RPMI7951 (cell line): ENCODE results near the gene EML6. TPM values are rescaled to one million over a fixed set of nuclear protein-coding genes. Genes with fewer than 3 reads are reported as not detected.
A peak's percentile ranks its signal among the peaks of the same experiment; 100 is the strongest.

Source experiments
- DNase-seq: peaks from one replicate; pipeline ENCODE4 v3.0.0-alpha.2; 2012; ENCODE audit warnings: low read depth
- total RNA-seq: library from RNA; depleted of rRNA; stranded (reverse); fragments of >200 nt; shearing (Covaris generic); gene quantifications from 2 replicates; pipeline ENCODE4 v1.2.3, GENCODE V29; 2014

EML6 gene
- total RNA-seq, 1 experiment from 2014 or later: 0.72 TPM

GRCh38 chr2:54706622-54707021, 16.8 kb upstream of the EML6 start:
- DNase-seq: no peak

GRCh38 chr2:54708584-54709335, 14.7 kb upstream of the EML6 start:
- DNase-seq: no peak

- DNase-seq: no peak
Measured at GRCh38 chr2:54709336-54709809, 14.1 kb upstream of the EML6 start.

- no peak for DNase-seq
Measured at GRCh38 chr2:54710216-54710615, 13.2 kb upstream of the EML6 start.

DNA sequence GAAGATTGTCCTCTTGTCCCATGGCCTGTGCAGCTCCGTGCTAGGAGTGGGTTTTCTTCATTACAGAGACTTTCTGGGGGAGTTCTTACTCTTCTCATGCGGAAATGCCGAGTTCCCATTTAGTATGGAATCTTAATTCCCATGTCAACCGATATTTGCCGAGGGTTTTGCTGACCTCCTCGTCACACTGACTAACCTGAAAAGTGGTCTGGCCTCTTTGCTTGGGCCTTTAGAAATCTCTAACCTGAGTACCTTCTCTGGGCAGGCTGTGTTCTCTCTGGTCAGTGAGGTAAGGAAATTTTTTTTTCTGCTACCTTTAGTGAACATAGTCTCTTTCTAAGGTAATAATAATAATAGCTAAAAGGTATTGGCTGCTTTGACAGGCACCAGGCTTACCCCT, 10.9 kb upstream of the EML6 start:
- no peak for DNase-seq

DNA sequence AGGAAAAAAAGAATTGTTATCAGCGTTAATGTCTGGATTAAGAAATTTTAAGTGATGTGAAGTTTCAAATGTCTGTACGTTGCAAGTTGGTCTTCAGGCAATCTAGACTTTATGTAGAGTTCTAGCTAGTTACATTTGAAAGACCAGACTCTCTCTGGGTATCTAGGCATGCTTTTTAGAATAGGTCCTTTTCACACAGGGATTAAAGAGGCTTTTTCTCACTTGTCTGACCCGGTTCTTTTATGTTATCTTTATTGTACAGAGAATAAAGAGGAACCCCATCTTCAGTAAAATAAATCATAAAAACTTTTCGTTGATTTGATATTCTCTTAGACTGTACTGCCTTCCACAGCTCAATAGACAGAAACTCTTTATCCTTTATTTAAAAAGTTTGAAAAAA, 8.5 kb upstream of the EML6 start:
- DNase-seq: no peak

DNA sequence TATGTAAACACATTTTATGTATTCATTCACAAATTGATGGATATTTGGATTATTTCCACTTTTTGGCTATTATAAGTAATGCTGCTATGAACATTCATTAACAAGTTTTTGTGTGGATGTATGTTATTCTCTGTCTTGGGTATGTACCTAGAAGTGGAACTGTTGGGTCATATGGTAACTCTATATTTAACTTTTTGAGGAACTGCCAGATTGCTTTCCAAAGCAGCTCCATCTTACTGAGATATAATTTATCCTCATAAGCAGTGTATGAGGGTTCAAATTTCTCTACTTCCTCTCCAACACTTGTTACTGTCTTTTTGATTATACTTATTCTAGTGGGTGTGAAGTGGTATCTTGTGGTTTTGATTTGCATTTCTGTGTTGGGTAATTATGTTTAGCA, 7.1 kb upstream of the EML6 start:
- no peak for DNase-seq

DNA sequence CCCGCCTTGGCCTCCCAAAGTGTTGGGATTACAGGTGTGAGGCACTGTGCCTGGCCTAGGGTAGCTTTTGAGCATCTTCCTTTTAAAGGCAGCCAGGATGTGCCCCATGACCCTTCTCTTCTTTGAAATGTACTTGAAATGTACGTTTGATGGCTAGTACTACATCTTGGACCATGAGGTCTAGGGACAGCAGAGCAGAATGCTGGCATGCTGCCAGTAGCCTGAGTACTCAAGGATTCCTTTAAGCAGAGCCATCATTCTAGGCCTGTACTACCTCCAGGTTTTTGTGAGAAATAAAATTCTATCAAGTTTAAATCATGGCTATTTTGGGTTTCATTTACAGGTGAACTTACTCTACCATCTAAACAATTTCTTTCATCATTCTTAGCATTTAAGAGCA, 2.9 kb upstream of the EML6 start:
- no peak for DNase-seq

DNA sequence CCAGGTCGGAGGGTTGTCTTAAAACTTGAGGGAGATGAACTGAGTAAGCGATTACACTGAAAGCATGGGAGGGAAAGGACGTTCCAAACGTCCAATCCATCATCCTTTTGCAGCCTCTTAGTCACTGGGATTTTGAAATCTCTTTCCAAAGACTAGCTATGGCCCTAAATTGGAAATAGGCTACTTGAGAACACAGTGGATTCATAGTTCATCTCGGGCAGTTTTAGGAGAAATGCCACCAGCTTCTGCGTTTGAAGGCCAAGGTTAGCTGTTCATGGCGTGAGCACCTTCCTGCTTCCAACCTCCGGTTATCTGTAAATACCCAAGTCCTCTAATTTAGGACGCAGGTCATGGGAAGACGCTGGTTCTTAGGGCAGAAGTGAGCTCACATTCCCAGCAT, 821 bp upstream of the EML6 start:
- DNase-seq: peak; percentile 60

- DNase-seq: peak; percentile 23
Measured at GRCh38 chr2:54723996-54724559, 616 bp downstream of the EML6 start.

GRCh38 chr2:54724560-54725342, 1.3 kb downstream of the EML6 start:
- DNase-seq: peak; percentile 12

GRCh38 chr2:54725343-54726099, 2.1 kb downstream of the EML6 start:
- DNase-seq: no peak

DNA sequence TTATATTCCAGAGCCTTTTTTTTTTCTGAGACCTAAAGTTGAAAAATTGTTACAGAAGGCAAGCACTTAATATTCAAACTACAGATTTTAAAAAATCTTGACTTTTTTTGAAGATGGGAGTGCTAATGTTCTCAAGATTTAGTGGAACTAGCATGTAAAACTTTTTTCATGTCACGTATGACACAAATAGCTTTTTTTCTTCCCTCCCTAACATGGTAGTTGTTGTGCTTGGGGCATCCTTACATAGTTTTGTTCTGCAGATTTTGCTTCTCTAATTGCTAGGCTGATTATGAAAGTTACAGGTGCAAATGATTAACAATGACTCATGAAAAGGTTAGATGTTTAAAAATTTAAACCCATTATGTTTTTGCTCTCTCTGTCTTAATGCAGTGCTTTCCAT, 3.0 kb downstream of the EML6 start:
- DNase-seq: no peak

DNA sequence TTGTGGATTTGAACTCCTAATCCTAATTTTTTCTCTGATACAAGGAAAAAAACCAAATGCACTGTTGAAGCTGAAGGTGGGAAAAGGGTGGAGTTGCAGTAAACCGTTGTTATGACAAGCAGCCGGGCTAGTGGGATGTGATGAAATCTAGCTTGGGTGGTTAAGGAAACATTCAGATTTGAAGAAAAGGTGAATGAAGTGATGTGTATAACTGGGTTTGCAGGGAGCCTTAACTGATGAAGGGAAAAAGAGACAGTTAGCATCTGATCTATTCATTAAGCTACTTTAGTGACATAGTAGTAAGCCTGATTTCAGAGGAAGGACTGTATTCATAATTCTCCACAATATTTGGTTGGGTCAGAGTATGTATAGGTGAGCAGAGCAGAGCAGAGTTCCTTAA, 3.5 kb downstream of the EML6 start:
- no peak for DNase-seq

GRCh38 chr2:54728669-54729120, 5.2 kb downstream of the EML6 start:
- DNase-seq: peak; percentile 91

DNA sequence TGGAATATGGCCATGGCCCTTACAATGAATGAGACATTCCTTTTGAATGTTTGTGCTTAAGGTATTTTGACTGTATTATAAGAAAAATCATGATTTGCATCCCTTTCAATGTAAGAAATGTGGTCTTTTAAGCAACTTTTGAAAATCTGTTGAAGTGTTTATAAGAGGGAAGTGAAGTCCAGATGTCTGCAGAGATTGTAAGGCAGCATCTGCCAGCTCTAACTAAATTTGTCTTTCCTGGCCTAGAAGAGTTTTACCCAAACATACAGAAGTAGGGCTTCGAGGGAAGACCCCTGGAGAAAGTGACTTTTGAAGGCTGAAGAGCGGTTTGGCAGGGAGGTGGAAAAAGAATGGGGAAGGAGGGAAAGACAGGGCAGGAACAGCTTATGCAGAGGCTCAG, 12.2 kb downstream of the EML6 start:
- no peak for DNase-seq

- no peak for DNase-seq
Measured at GRCh38 chr2:54738281-54738680, 14.8 kb downstream of the EML6 start.

DNA sequence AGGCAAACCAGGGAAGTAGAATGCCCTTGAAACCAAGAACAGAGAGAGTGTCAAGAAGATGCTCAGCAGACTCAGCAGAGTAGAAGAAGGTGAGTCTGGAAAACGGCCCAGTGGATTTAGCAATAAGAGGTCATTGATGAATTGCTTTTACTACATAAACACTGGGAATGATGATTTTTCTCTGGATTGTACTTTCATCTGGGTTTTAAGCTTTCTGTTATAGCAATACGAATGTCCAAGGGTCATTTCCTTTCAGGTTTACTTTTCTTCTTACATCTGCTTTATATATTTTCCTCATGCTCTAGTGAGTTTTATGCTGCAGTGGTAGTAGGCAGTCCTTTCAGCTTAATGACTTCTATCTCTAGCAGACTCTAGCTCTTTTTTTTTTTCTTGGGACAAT, 16.9 kb downstream of the EML6 start:
- DNase-seq: peak; percentile 14

GRCh38 chr2:54741250-54741649, 17.8 kb downstream of the EML6 start:
- DNase-seq: no peak

DNA sequence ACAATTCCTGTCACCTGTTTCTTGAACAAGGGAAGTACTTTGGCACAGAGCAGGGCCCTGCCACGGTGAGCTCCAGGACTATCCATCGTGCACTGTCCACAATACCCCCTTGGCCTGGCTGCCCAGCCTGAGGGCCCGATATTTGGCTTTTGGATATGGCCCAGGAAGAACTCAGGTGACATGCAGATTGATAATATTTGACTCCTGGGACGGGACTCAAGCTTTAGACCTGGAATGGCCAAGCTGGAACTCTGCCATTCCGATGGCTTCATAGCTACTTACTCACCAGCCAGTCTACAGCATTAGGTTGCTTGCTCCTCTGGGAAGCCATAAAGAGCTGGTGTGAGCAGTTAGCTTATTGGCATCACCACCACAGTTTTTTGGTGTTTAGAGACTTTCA, 26.6 kb downstream of the EML6 start:
- no peak for DNase-seq

- no peak for DNase-seq
Measured at GRCh38 chr2:54752439-54752838, 29.0 kb downstream of the EML6 start.
